ENCODE results near the gene IPP.

GRCh38 chr1:45685308-45686014, 65.0 kb downstream of the IPP start:
- TF ChIP-seq, protein P1, sequence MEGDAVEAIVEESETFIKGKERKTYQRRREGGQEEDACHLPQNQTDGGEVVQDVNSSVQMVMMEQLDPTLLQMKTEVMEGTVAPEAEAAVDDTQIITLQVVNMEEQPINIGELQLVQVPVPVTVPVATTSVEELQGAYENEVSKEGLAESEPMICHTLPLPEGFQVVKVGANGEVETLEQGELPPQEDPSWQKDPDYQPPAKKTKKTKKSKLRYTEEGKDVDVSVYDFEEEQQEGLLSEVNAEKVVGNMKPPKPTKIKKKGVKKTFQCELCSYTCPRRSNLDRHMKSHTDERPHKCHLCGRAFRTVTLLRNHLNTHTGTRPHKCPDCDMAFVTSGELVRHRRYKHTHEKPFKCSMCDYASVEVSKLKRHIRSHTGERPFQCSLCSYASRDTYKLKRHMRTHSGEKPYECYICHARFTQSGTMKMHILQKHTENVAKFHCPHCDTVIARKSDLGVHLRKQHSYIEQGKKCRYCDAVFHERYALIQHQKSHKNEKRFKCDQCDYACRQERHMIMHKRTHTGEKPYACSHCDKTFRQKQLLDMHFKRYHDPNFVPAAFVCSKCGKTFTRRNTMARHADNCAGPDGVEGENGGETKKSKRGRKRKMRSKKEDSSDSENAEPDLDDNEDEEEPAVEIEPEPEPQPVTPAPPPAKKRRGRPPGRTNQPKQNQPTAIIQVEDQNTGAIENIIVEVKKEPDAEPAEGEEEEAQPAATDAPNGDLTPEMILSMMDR (conservative IDR thresholded peaks at IDR 0.05) = no peak
- TF ChIP-seq ZFX (IDR thresholded peaks at IDR 0.05) = no peak
